ENCODE results near the gene ERBB2.

The ERBB2 gene

DNA sequence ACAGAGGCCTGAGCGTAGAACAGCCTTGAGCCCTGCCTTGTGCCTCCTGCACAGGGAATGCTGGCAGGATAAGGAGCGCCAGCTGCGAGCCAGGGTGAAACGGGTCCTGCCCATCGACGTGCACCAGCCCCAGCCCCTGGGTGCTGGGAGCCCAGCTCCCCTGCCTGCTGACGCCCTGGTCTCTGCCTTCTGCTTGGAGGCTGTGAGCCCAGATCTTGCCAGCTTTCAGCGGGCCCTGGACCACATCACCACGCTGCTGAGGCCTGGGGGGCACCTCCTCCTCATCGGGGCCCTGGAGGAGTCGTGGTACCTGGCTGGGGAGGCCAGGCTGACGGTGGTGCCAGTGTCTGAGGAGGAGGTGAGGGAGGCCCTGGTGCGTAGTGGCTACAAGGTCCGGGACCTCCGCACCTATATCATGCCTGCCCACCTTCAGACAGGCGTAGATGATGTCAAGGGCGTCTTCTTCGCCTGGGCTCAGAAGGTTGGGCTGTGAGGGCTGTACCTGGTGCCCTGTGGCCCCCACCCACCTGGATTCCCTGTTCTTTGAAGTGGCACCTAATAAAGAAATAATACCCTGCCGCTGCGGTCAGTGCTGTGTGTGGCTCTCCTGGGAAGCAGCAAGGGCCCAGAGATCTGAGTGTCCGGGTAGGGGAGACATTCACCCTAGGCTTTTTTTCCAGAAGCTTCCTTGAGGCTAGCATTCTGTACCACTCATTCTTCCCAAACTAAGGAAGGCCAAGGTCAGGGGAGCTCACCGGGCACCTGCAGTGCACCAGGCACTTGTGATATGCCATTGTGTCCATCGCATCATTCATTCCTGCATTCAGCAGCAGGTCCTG is 29.7 kb upstream of the ERBB2 start:
- no peak overlapping the region for H3K9ac ChIP-seq (ENCODE audit: low read depth, low read length)
- no peaks in the 10 kb centered on the region for H3K36me3 ChIP-seq (ENCODE audit: insufficient read depth, low read length)
- peaks cover 18% of the 10 kb centered on the region; the same call in 1 of the 2 replicates for H3K4me1 ChIP-seq (ENCODE audit: insufficient read depth, low read length)
- no peaks in the 10 kb centered on the region for H3K9me3 ChIP-seq (ENCODE audit: control insufficient read depth, insufficient read depth, low read length)

DNA sequence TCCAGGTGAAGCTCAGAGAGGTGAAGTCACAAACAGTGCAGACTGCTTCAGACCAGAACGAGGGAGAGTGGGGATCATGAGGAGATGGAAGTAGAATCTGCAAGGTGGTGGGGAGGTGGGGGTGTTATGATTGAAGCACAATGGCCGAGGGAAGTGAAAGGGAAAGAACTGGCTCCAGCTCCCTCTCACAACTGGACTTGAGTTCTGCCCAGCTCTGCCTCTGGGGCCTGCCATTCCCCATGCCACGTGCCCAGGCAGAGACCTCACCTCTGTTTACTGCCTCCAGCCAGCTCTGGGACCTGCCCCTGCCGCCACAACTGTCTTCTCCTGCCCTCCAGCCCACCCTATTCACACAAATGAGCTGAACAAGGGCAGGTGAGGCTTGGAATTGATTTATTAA is 29.1 kb upstream of the ERBB2 start:
- Histone ChIP-seq H3K9me3 (ENCODE audit: control insufficient read depth, insufficient read depth, low read length) (no peaks in the 10 kb centered on the region), H3K9ac (ENCODE audit: low read depth, low read length) (no peak overlapping the region)

GRCh38 chr17:39671651-39672521 is 28.0 kb upstream of the ERBB2 start:
- Histone ChIP-seq H3K9me3 (ENCODE audit: control insufficient read depth, insufficient read depth, low read length) (no peaks in the 10 kb centered on the region), H3K4me1 (ENCODE audit: insufficient read depth, low read length) (peaks cover 2% of the 10 kb centered on the region; the same call in 1 of the 2 replicates), H3K9ac (ENCODE audit: low read depth, low read length) (no peak overlapping the region), H3K36me3 (ENCODE audit: insufficient read depth, low read length) (no peaks in the 10 kb centered on the region)

More for the DNA sequence above, 29.1 kb upstream of the ERBB2 start:
- Histone ChIP-seq H3K36me3 (ENCODE audit: insufficient read depth, low read length) (no peaks in the 10 kb centered on the region), H3K4me1 (ENCODE audit: insufficient read depth, low read length) (peaks cover 12% of the 10 kb centered on the region; the same call in 1 of the 2 replicates)

DNA sequence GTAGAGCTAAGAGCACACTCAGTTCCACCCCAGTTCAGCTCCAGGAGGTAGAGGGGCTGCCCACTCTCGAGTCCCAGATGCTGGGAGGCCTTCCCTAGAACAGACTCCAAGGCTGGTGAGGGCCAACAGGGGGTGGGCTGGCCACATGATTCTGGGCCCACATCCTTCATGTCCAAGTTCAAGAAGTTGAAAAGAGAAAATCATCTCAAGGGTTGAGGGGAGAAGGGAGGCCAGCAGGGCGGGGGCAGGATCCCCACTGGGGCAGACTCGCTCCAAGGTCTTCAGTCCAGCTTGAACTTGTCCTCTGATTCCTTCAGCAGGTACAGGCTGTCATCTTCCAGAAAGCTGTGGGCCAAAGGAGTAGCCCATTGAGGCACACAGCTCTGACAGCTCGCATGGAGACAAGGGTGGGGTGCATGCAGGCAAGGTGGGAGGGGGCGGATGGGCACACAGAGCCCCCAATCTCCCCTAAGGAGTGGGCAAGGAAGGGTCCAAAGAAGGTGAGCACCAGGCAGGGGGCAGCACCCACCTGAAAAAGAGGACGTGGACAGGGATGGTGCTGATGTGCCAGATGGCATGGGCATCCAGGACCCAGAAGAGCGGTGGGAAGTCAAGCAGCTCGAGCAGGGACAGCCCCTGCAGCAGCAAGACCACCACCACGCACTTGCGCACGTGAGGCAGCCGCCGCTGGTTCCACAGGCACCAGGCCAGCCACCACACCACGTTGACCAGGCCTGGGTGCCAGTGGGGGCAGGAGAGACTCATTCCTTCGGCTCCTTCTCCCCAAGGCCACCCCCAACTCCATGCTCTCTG is 27.1 kb upstream of the ERBB2 start:
- no peaks in the 10 kb centered on the region for H3K36me3 ChIP-seq (ENCODE audit: insufficient read depth, low read length)
- H3K4me1 ChIP-seq (ENCODE audit: insufficient read depth, low read length) = no peaks in the 10 kb centered on the region; the same call in 1 of the 2 replicates
- no peak overlapping the region for H3K9ac ChIP-seq (ENCODE audit: low read depth, low read length)
- no peaks in the 10 kb centered on the region for H3K9me3 ChIP-seq (ENCODE audit: control insufficient read depth, insufficient read depth, low read length)

GRCh38 chr17:39673335-39674081 is 26.4 kb upstream of the ERBB2 start:
- Histone ChIP-seq H3K36me3 (ENCODE audit: insufficient read depth, low read length) (no peaks in the 10 kb centered on the region), H3K9ac (ENCODE audit: low read depth, low read length) (no peak overlapping the region), H3K4me1 (ENCODE audit: insufficient read depth, low read length) (no peaks in the 10 kb centered on the region; the same call in 1 of the 2 replicates), H3K9me3 (ENCODE audit: control insufficient read depth, insufficient read depth, low read length) (no peaks in the 10 kb centered on the region)

GRCh38 chr17:39674179-39674578 is 25.7 kb upstream of the ERBB2 start:
- Histone ChIP-seq H3K9ac (ENCODE audit: low read depth, low read length) (no peak overlapping the region), H3K4me1 (ENCODE audit: insufficient read depth, low read length) (no peaks in the 10 kb centered on the region; the same call in 1 of the 2 replicates), H3K36me3 (ENCODE audit: insufficient read depth, low read length) (no peaks in the 10 kb centered on the region), H3K9me3 (ENCODE audit: control insufficient read depth, insufficient read depth, low read length) (no peaks in the 10 kb centered on the region)

GRCh38 chr17:39674702-39675389 is 25.0 kb upstream of the ERBB2 start:
- no peaks in the 10 kb centered on the region; the same call in 1 of the 2 replicates for H3K4me1 ChIP-seq (ENCODE audit: insufficient read depth, low read length)
- no peaks in the 10 kb centered on the region for H3K9me3 ChIP-seq (ENCODE audit: control insufficient read depth, insufficient read depth, low read length)
- no peak overlapping the region for H3K9ac ChIP-seq (ENCODE audit: low read depth, low read length)
- H3K36me3 ChIP-seq (ENCODE audit: insufficient read depth, low read length) = no peaks in the 10 kb centered on the region

DNA sequence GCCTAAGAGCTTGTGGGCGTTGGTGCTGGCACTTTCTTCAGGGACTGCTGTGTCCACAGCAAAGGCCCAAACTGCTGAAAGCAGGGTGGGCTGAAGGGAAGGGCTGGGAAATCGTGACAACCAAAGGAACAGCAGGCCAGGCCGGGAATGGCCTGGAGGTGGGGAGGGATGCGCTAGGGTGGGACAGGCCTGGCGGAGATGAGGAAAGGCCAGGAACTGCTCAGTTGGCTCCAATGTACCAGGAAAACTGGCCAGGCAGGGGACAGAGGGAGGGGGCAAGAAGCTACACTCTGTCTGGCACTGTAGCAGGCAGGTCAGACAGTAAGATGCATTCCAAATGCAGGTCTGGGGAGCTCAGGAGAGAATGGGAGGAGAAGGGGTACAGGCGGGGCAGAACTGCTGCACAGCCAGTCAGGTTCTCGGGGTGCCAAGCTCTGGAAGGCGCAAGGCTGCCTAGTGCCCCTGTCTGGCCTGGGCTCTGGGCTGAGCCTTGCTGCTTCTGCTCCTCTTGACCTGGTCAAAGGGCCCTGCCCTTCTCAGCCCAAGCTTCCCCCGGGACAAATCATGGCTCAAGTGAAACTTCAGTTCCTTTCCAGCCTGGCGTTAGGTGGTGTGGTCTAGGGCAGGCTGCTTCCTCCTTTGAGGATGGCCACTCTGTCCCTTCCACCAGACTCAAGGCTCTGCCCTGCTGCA is 24.3 kb upstream of the ERBB2 start:
- Histone ChIP-seq H3K9ac (ENCODE audit: low read depth, low read length) (no peak overlapping the region), H3K9me3 (ENCODE audit: control insufficient read depth, insufficient read depth, low read length) (no peaks in the 10 kb centered on the region), H3K36me3 (ENCODE audit: insufficient read depth, low read length) (no peaks in the 10 kb centered on the region), H3K4me1 (ENCODE audit: insufficient read depth, low read length) (no peaks in the 10 kb centered on the region; the same call in 1 of the 2 replicates)

DNA sequence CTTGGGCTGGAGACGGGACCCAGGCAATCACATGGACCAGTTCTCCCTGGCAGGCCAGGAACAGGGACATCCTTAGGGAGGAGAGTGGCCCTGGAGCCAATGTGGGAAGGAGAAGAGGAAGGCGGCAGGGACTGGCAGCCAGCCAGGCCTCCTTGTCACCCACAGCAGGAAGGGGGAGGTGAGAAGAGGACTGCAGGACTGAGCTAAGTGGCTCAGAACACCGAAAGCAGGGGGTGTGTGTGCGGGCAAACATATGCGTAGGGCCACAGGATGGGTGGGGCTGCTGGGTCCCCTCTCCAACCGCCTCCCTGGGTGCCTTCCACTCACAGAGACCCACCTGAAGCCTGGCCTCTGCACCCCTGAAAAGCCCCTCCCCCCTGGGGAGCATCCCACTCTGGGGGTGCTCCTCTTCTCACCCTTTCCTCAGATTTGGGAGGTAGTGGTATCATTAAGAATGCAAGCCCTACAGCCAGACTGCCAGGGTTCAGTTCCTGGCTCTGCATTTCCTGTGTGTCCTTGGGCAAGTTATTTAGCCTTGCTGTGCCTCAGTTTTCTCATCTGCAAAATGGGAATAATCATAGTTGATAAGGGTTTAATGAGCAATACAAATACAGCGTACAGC is 23.6 kb upstream of the ERBB2 start:
- no peak overlapping the region for H3K9ac ChIP-seq (ENCODE audit: low read depth, low read length)
- H3K36me3 ChIP-seq (ENCODE audit: insufficient read depth, low read length) = no peaks in the 10 kb centered on the region
- H3K4me1 ChIP-seq (ENCODE audit: insufficient read depth, low read length) = no peaks in the 10 kb centered on the region; the same call in 1 of the 2 replicates
- no peaks in the 10 kb centered on the region for H3K9me3 ChIP-seq (ENCODE audit: control insufficient read depth, insufficient read depth, low read length)

DNA sequence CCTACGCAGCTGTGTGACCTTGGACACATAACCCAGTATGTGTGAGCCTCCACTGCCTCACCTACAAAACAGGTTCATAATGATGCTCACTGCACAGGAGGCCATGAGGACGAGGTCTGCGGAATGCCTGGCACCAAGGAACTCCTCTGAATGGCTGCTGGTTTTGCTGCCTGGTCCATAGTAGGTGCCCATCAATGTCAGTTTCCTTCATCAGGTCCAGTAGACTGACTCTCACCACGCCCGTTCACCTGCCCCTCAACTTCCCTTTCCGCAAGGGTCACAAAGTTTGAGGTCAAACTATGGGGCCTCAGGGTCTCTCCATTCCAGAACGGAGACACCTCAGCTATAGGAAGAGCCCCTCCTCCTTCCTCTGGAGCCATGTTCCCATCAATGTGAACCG is 22.8 kb upstream of the ERBB2 start:
- H3K36me3 ChIP-seq (ENCODE audit: insufficient read depth, low read length) = no peaks in the 10 kb centered on the region
- no peaks in the 10 kb centered on the region; the same call in 1 of the 2 replicates for H3K4me1 ChIP-seq (ENCODE audit: insufficient read depth, low read length)
- no peaks in the 10 kb centered on the region for H3K9me3 ChIP-seq (ENCODE audit: control insufficient read depth, insufficient read depth, low read length)
- H3K9ac ChIP-seq (ENCODE audit: low read depth, low read length) = no peak overlapping the region

GRCh38 chr17:39677542-39678339 is 22.1 kb upstream of the ERBB2 start:
- Histone ChIP-seq H3K9me3 (ENCODE audit: control insufficient read depth, insufficient read depth, low read length) (no peaks in the 10 kb centered on the region), H3K4me1 (ENCODE audit: insufficient read depth, low read length) (no peaks in the 10 kb centered on the region; the same call in 1 of the 2 replicates), H3K36me3 (ENCODE audit: insufficient read depth, low read length) (no peaks in the 10 kb centered on the region), H3K9ac (ENCODE audit: low read depth, low read length) (no peak overlapping the region)

All from ES-I3 (cell line).